PC-9 (cell line): ENCODE results near the gene DOCK6. TPM values are rescaled to one million over a fixed set of nuclear protein-coding genes. Genes with fewer than 3 reads are reported as not detected.

Experiments
- BruUV-seq: library from RNA; stranded (reverse); fragments of 400-500 nt; replicated peaks from 2 replicates; lab custom pipeline; 2021; lab: Mats Ljungman, UMichigan
- CTCF ChIA-PET: fragments of 300-600 bp; sonication (Branson Sonifier 250); formaldehyde crosslinking; loops from one replicate; lab custom pipeline; 2022; ENCODE audit warnings: antibody characterized with exemption; lab: Charles Lee
- POLR2A ChIA-PET: fragments of 300-600 bp; sonication (Branson Sonifier 250); formaldehyde crosslinking; loops from one replicate; lab custom pipeline; 2022; ENCODE audit warnings: antibody characterized with exemption; ENCODE audit not compliant: unreplicated experiment; lab: Charles Lee
- DNase-seq, 2 experiments: peaks; one replicate each; pipeline versions ENCODE4 v3.0.0 to v3.0.0-alpha.2; 2015 to 2022; ENCODE audit warnings: mixed read lengths in 1 of 2
- H2AFZ ChIP-seq: fragments of 200-600 bp; sonication (generic); 2 replicates; pipeline ENCODE4 v1.8.1; 2017; ENCODE audit warnings: antibody characterized with exemption
- H3F3A ChIP-seq: fragments of 200-600 bp; sonication (generic); 2 replicates; pipeline ENCODE4 v1.8.1; 2017; ENCODE audit warnings: antibody characterized with exemption, mild to moderate bottlenecking, low read depth; ENCODE audit not compliant: insufficient read depth
- H3K27ac ChIP-seq: fragments of 200-600 bp; sonication (generic); 2 replicates; pipeline ENCODE4 v1.6.1; 2016; ENCODE audit warnings: mixed run types
- H3K27me3 ChIP-seq: fragments of 200-600 bp; sonication (generic); 2 replicates; pipeline ENCODE4 v1.6.1; 2016; ENCODE audit warnings: low read depth, mixed run types; ENCODE audit not compliant: insufficient read depth
- H3K36me3 ChIP-seq: fragments of 200-600 bp; sonication (generic); 2 replicates; pipeline ENCODE4 v1.6.1; 2016; ENCODE audit warnings: low read depth, mixed run types
- H3K4me1 ChIP-seq: fragments of 200-600 bp; sonication (generic); replicated peaks from 2 replicates; pipeline ENCODE4 v1.6.1; 2016; ENCODE audit warnings: mixed run types; ENCODE audit not compliant: insufficient read depth
- H3K4me2 ChIP-seq: fragments of 200-600 bp; sonication (generic); 2 replicates; pipeline ENCODE4 v1.6.1; 2017; ENCODE audit warnings: mixed run types
- H3K4me3 ChIP-seq: fragments of 200-600 bp; sonication (generic); 2 replicates; pipeline ENCODE4 v1.6.1; 2016; ENCODE audit warnings: mixed run types
- H3K79me2 ChIP-seq: fragments of 200-600 bp; sonication (generic); 2 replicates; pipeline ENCODE4 v1.6.1; 2017; ENCODE audit warnings: low read depth, mixed run types
- H3K9me2 ChIP-seq: fragments of 200-600 bp; sonication (generic); 2 replicates; pipeline ENCODE4 v1.8.1; 2017; ENCODE audit warnings: mild to moderate bottlenecking; ENCODE audit not compliant: insufficient read depth
- H3K9me3 ChIP-seq: fragments of 200-600 bp; sonication (generic); 2 replicates; pipeline ENCODE4 v1.8.1; 2016; ENCODE audit warnings: low read depth; ENCODE audit not compliant: insufficient read depth
- H4K20me1 ChIP-seq: fragments of 200-600 bp; sonication (generic); 2 replicates; pipeline ENCODE4 v1.8.1; 2017; ENCODE audit not compliant: insufficient read depth
- EZH2 ChIP-seq: fragments of 200-600 bp; sonication (generic); IDR thresholded peaks from 2 replicates; pipeline ENCODE4 v1.8.0; 2017; ENCODE audit warnings: antibody characterized with exemption, low read depth
- intact Hi-C: fragments of 100-400 bp; cut with micrococcal nuclease; formaldehyde crosslinking; loops from one replicate; pipeline ENCODE4 v1.10.0; 2022; ENCODE audit not compliant: unreplicated experiment
- total RNA-seq: library from RNA; stranded (reverse); gene quantifications from 2 replicates; pipeline ENCODE4 v1.2.3, GENCODE V29; 2021
- TF ChIP-seq, protein P1 (sequence below): fragments of 200-600 bp; sonication (generic); conservative IDR thresholded peaks from 2 replicates; pipeline ENCODE4 v1.6.1; 2017; ENCODE audit warnings: mixed run types, antibody characterized with exemption, mild to moderate bottlenecking, moderate library complexity

Gene DOCK6
- total RNA-seq, 1 experiment from 2014 or later: 32.5 TPM

DNA sequence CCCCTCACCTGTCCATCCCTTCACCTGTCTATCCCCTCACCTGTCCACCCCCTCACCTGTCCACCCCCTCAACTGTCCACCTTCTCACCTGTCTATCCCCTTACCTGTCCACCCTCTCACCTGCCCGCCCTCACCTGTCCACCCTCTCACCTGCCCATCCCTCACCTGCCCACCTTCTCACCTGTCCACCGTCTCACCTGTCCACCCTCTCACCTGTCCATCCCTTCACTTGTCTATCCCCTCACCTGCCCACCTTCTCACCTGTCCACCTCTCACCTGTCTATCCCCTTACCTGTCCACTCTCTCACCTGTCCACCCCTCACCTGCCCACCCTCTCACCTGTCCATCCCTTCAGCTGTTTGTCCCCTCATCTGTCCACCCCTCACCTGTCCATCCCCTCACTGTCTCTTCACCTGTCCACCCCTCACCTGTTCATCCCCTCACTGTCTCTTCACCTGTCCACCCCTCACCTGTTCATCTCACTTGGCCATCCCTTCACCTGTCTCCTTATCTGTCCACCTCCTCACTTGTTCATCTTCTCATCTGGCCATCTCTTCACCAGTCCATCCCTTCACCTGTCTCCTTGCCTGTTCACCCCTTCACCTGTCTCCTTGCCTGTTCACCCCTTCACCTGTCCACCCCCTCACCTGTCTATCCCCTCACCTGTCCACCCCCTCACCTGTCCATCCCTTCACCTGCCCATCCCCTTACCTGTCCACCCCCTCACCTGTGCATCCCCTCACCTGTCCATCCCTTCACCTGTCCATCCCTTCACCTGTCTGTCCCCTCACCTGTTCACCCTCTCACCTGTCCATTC, 52.3 kb downstream of the DOCK6 start:
- H4K20me1 ChIP-seq: no peaks in the 10 kb centered on the region
- intact Hi-C loops: no loop called here
- ChIA-PET POLR2A (no interaction called here), CTCF (no interaction called here)
- no peak overlapping the region for H3K4me3 ChIP-seq
- H3K27me3 ChIP-seq: no peaks in the 10 kb centered on the region
- no peak overlapping the region for H3K27ac ChIP-seq
- H2AFZ ChIP-seq: no peak overlapping the region
- H3K9me3 ChIP-seq: no peaks in the 10 kb centered on the region
- peaks cover 18% of the 10 kb centered on the region; the same call in 1 of the 2 replicates for H3F3A ChIP-seq
- no peak for DNase-seq
- H3K79me2 ChIP-seq: no peaks in the 10 kb centered on the region
- TF ChIP-seq, protein P1, sequence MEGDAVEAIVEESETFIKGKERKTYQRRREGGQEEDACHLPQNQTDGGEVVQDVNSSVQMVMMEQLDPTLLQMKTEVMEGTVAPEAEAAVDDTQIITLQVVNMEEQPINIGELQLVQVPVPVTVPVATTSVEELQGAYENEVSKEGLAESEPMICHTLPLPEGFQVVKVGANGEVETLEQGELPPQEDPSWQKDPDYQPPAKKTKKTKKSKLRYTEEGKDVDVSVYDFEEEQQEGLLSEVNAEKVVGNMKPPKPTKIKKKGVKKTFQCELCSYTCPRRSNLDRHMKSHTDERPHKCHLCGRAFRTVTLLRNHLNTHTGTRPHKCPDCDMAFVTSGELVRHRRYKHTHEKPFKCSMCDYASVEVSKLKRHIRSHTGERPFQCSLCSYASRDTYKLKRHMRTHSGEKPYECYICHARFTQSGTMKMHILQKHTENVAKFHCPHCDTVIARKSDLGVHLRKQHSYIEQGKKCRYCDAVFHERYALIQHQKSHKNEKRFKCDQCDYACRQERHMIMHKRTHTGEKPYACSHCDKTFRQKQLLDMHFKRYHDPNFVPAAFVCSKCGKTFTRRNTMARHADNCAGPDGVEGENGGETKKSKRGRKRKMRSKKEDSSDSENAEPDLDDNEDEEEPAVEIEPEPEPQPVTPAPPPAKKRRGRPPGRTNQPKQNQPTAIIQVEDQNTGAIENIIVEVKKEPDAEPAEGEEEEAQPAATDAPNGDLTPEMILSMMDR: no peak
- no peak for TF ChIP-seq EZH2
- H3K9me2 ChIP-seq: no peaks in the 10 kb centered on the region
- no peak overlapping the region for H3K4me2 ChIP-seq
- no peaks in the 10 kb centered on the region for H3K4me1 ChIP-seq
- H3K36me3 ChIP-seq: 0 out of 2 replicates have a peak, but pooled peaks cover 4% of the 10 kb centered on the region
- BruUV-seq: no TSS peak

DNA sequence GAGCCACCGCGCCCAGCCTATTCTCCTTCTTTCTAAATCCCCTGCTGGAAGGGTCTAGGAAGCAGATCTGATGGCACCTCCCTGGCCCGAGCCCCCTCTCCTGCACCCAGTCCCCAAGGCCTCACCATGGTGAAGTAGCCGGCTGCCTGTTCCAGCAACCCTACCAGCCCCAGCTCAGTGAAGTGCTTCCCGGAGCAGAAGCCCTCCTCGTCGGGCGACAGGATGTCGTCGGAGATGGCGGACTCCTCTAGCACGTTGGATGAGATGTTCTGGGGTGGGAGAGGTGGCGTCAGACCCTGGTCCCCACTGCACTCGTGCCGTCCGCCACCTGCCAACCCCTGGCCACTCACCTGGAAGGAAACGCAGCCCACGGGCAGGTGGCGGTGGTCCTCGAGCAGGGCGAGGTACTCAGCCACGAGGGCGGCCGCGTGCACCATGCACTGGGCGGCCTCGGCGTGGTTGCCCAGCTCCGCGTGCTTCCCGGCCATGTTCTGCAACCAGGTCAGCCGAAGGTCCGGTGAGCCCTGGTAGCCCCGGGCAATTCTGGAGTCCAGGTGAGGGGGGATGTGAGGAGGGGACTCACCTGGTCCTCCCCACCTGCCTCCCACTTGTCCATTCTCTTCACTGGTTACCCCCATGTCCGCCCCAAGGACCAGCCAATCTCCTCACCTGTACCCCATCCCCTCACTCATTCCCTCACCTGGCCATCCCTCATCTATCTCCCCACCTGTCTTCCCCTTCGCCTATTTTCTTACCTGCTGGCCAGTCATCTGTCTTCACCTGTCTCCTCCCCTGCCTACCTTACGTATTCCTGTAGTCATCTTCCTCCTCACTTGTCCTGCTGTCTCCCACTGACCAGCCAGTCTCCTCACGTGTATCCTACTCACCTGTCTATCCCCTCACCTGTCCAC, 53.5 kb downstream of the DOCK6 start:
- POLR2A ChIA-PET: no interaction called here
- H3K4me2 ChIP-seq: no peak overlapping the region
- H2AFZ ChIP-seq: no peak overlapping the region
- BruUV-seq: no TSS peak
- no peaks in the 10 kb centered on the region for H3K9me2 ChIP-seq
- H3K4me3 ChIP-seq: no peak overlapping the region
- CTCF ChIA-PET: no interaction called here
- TF ChIP-seq, protein P1: no peak
- no peak for TF ChIP-seq EZH2
- no peaks in the 10 kb centered on the region for H4K20me1 ChIP-seq
- no peak overlapping the region for H3K27ac ChIP-seq
- no peaks in the 10 kb centered on the region for H3K79me2 ChIP-seq
- intact Hi-C loops: no loop called here
- H3K9me3 ChIP-seq: no peaks in the 10 kb centered on the region
- no peak for DNase-seq
- H3K27me3 ChIP-seq: no peaks in the 10 kb centered on the region
- H3K4me1 ChIP-seq: peaks cover 8% of the 10 kb centered on the region; the same call in 1 of the 2 replicates
- H3F3A ChIP-seq: peaks cover 29% of the 10 kb centered on the region; the same call in 1 of the 2 replicates
- 0 out of 2 replicates have a peak, but pooled peaks cover 4% of the 10 kb centered on the region for H3K36me3 ChIP-seq

GRCh38 chr19:11205939-11206570, 56.3 kb downstream of the DOCK6 start:
- Histone ChIP-seq H3K79me2 (no peaks in the 10 kb centered on the region), H3K27ac (no peak overlapping the region), H4K20me1 (no peaks in the 10 kb centered on the region), H3K36me3 (0 out of 2 replicates have a peak, but pooled peaks cover 4% of the 10 kb centered on the region), H2AFZ (no peak overlapping the region), H3F3A (peaks cover 29% of the 10 kb centered on the region; the same call in 1 of the 2 replicates), H3K9me2 (no peaks in the 10 kb centered on the region), H3K27me3 (no peaks in the 10 kb centered on the region), H3K4me3 (no peak overlapping the region), H3K4me2 (no peak overlapping the region), H3K9me3 (no peaks in the 10 kb centered on the region), H3K4me1 (peaks cover 18% of the 10 kb centered on the region)
- CTCF ChIA-PET: interaction anchor here (0.7 to 1.0 kb wide), 2 partner anchors 67 to 382 kb away, joined by 3 read pairs; no protein-coding TSS in a partner anchor
- TF ChIP-seq EZH2: no peak
- TF ChIP-seq, protein P1: no peak
- BruUV-seq: no TSS peak
- POLR2A ChIA-PET: no interaction called here
- DNase-seq: no peak
- intact Hi-C loops: no loop called here
